ENCODE data around the gene DENND4A.

The DENND4A gene

DNA sequence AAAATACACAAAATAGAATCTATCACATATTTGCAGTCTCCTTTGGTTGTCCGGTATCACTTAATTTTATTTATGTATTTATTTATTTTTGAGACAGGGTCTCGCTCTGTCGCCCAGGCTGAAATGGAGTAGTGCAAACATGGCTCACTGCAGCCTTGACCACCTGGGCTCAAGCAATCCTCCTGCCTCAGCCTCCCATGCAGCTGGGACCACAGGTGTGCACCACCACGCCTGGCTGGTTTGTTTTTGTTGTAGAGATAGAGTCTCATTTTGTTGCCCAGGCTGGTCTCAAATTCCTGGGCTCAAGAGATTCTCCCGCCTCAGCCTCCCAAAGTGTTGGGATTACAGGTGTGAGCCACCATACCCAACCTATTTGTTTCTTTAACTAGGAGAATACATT, 33.9 kb downstream of the DENND4A start:
- no peak for DNase-seq (ENCODE audit: low read depth)
- H3K4me3 ChIP-seq (ENCODE audit: low read depth, low read length) = no peak overlapping the region
- TF ChIP-seq, protein P1, sequence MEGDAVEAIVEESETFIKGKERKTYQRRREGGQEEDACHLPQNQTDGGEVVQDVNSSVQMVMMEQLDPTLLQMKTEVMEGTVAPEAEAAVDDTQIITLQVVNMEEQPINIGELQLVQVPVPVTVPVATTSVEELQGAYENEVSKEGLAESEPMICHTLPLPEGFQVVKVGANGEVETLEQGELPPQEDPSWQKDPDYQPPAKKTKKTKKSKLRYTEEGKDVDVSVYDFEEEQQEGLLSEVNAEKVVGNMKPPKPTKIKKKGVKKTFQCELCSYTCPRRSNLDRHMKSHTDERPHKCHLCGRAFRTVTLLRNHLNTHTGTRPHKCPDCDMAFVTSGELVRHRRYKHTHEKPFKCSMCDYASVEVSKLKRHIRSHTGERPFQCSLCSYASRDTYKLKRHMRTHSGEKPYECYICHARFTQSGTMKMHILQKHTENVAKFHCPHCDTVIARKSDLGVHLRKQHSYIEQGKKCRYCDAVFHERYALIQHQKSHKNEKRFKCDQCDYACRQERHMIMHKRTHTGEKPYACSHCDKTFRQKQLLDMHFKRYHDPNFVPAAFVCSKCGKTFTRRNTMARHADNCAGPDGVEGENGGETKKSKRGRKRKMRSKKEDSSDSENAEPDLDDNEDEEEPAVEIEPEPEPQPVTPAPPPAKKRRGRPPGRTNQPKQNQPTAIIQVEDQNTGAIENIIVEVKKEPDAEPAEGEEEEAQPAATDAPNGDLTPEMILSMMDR (IDR thresholded peaks at IDR 0.05; ENCODE audit: insufficient read depth, low read depth, low read length, missing control alignments) = no peak

DNA sequence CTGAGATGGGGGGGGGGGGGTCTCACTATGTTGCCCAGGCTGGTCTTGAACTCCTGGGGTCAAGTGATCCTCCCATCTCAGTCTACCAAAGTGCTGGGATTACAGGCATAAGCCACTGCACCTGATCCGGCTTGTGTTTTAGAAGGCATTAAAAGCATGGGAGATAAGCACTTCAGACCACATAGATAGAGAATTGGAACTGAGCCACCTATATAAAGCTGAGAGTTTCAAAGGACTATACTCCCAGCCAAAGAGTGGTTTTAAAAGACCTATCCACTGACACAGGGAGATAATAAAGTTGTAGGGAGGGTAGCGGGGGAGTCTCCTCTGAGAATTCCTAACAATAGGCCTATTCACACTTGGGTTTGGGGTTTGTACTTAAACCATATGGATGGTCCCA, 34.8 kb downstream of the DENND4A start:
- TF ChIP-seq, protein P1 (IDR thresholded peaks at IDR 0.05; ENCODE audit: insufficient read depth, low read depth, low read length, missing control alignments) = no peak
- H3K4me3 ChIP-seq (ENCODE audit: low read depth, low read length) = no peak overlapping the region
- no peak for DNase-seq (ENCODE audit: low read depth)

DNA sequence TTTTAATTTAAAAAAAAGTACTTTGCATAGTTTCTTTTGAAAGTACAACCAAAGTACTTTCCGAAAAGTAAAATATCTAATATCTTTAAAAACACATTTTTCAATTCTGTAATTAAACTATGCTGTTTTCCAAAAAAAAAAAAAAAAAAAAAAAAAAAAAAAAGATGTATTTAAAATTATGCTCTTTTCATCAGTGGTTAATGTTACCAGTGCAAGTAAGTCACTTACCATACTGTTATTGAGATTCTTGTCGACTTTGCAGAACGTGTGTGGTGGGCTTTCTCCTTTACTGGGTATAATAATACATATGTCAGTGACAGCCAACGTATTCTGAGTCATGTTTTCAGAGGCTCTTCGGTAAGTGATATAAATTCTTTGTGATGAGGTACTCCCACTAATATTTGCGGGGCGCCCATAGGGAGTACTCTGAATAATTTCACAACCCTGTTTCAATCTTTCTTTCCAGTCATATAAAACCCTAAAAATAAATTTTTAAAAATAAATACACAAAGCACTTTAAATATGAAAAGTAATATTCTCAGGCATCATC, 39.9 kb downstream of the DENND4A start:
- no peak overlapping the region for H3K4me3 ChIP-seq (ENCODE audit: low read depth, low read length)
- TF ChIP-seq, protein P1 (IDR thresholded peaks at IDR 0.05; ENCODE audit: insufficient read depth, low read depth, low read length, missing control alignments) = no peak
- DNase-seq (ENCODE audit: low read depth) = no peak

DNA sequence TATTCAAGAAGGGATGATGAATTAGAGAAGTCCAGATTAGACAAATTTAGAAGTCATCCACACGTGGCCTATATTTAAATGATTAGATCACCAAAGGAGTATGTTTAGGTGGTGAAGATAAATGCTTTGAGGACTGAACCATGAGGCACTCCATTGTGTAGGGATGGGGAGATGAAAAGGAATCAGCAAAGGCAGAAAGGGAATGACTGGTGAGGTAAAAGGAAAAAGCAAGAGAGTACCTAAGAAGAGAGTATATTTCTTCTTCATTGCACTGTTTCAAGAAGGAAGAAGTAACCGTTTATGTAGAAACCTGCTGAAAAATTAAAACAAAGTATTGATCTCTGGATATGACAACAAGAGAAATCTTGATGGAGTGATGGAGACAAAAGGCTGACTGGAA, 40.7 kb downstream of the DENND4A start:
- no peak for DNase-seq (ENCODE audit: low read depth)
- TF ChIP-seq, protein P1 (IDR thresholded peaks at IDR 0.05; ENCODE audit: insufficient read depth, low read depth, low read length, missing control alignments) = no peak
- H3K4me3 ChIP-seq (ENCODE audit: low read depth, low read length) = no peak overlapping the region

DNA sequence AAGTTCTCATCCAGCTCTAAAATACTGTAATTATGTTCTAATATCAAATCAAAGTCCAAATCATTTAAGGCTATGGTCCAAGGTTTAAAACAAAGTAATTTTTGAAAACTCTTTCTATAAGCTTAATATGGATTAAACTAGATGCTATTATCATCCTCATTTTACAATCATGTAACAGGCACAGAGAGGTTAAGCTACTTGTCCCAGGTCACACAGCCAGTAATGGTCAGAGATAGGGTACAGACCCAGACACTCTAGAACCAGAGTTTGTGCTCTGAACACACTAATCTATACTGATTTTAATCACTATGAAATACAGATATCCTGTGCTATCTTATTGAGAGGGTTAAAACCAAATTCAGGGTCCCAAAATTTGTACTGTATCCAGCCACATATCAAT, 44.8 kb downstream of the DENND4A start:
- TF ChIP-seq, protein P1 (IDR thresholded peaks at IDR 0.05; ENCODE audit: insufficient read depth, low read depth, low read length, missing control alignments) = no peak
- no peak for DNase-seq (ENCODE audit: low read depth)
- H3K4me3 ChIP-seq (ENCODE audit: low read depth, low read length) = no peak overlapping the region

DNA sequence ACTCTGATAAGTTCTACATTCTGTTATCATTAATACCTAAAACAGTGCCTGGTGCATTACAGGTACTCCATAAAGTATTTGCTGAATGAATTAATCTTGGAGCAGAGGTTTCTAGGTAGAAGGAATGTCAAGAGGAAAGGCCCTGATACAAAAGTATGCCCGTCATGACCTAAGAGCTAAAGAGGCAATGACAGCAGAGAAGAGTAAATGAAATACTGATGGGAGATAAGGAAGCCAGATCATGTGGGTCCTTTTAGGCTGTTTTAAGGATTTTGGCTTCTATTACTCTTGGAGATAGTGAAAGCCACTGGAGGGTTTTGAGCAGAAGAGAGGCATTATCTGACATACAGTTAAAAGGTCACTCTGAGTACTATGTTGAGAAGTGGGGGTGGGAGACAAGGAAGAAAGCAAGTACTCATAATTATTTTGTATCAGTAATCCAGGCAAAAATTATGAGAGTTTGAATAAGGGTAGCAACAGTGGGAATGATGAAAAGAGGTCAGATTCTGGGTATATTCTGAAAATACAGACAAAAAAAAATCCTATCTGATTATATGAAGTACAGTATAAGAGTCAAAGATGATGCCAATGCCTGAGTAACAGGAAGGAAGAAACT, 48.3 kb downstream of the DENND4A start:
- H3K4me3 ChIP-seq (ENCODE audit: low read depth, low read length) = no peak overlapping the region
- TF ChIP-seq, protein P1 (IDR thresholded peaks at IDR 0.05; ENCODE audit: insufficient read depth, low read depth, low read length, missing control alignments) = no peak
- DNase-seq (ENCODE audit: low read depth) = no peak

DNA sequence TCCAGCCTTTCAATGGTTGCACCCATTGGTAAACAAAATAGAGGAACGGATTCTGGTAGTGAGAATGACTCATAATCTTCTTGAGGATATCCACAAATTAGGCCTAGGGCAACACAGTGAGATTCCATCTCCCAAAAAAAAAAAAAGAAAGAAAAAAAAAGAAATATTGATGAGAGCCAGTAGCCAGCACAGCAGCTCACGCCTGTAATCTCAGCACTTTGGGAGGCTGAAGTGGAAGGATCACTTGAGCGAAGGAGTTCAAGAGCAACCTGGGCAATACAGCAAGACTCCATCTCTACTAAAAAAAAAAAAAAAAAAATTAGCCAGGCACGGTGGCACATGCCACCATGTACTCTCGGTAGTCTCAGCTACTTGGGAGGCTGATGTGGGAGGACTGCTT, 51.9 kb downstream of the DENND4A start:
- H3K4me3 ChIP-seq (ENCODE audit: low read depth, low read length) = no peak overlapping the region
- TF ChIP-seq, protein P1 (IDR thresholded peaks at IDR 0.05; ENCODE audit: insufficient read depth, low read depth, low read length, missing control alignments) = no peak
- DNase-seq (ENCODE audit: low read depth) = no peak
